ENCODE results near the gene PAX7.

PAX7 gene

GRCh38 chr1:18618546-18619466 lies 11.8 kb upstream of the PAX7 start:
- peak; percentile 18 for DNase-seq (ENCODE audit: low read depth)

- no peak for DNase-seq (ENCODE audit: low read depth)
These were observed 11.2 kb upstream of the PAX7 start for GRCh38 chr1:18619467-18619835.

- no peak for DNase-seq (ENCODE audit: low read depth)
These were observed 2.1 kb upstream of the PAX7 start for GRCh38 chr1:18628511-18628910.

- DNase-seq (ENCODE audit: low read depth): no peak
These were observed 761 bp upstream of the PAX7 start for GRCh38 chr1:18629659-18630510.

GRCh38 chr1:18631496-18632217 lies 1.0 kb downstream of the PAX7 start:
- DNase-seq (ENCODE audit: low read depth): no peak

GRCh38 chr1:18632218-18632588 lies 1.6 kb downstream of the PAX7 start:
- DNase-seq (ENCODE audit: low read depth): no peak

GRCh38 chr1:18632783-18633421 lies 2.3 kb downstream of the PAX7 start:
- no peak for DNase-seq (ENCODE audit: low read depth)

GRCh38 chr1:18633422-18634155 lies 2.9 kb downstream of the PAX7 start:
- DNase-seq (ENCODE audit: low read depth): no peak

GRCh38 chr1:18634276-18634675 lies 3.6 kb downstream of the PAX7 start:
- DNase-seq (ENCODE audit: low read depth): no peak

- no peak for DNase-seq (ENCODE audit: low read depth)
These were observed 4.5 kb downstream of the PAX7 start for GRCh38 chr1:18635070-18635577.

- DNase-seq (ENCODE audit: low read depth): no peak
These were observed 5.4 kb downstream of the PAX7 start for GRCh38 chr1:18635891-18636595.

GRCh38 chr1:18636596-18637508 lies 6.2 kb downstream of the PAX7 start:
- no peak for DNase-seq (ENCODE audit: low read depth)

GRCh38 chr1:18637511-18637960 lies 6.9 kb downstream of the PAX7 start:
- DNase-seq (ENCODE audit: low read depth): no peak

- DNase-seq (ENCODE audit: low read depth): no peak
These were observed 7.6 kb downstream of the PAX7 start for GRCh38 chr1:18637962-18638834.

GRCh38 chr1:18638835-18639364 lies 8.3 kb downstream of the PAX7 start:
- no peak for DNase-seq (ENCODE audit: low read depth)

- no peak for DNase-seq (ENCODE audit: low read depth)
These were observed 8.9 kb downstream of the PAX7 start for GRCh38 chr1:18639368-18640055.
